SH-SY5Y (cell line): Measurements from ENCODE around the gene BACH2.

Experiments used
- GATA2 ChIP-seq: IDR thresholded peaks from 2 replicates; pipeline ENCODE4 v1.6.1; 2011; ENCODE audit warnings: mild to moderate bottlenecking, low read depth, low read length
- GATA3 ChIP-seq: IDR thresholded peaks from 2 replicates; pipeline ENCODE4 v1.6.1; 2011; ENCODE audit warnings: low read depth, mild to moderate bottlenecking, low read length, moderate library complexity

DNA sequence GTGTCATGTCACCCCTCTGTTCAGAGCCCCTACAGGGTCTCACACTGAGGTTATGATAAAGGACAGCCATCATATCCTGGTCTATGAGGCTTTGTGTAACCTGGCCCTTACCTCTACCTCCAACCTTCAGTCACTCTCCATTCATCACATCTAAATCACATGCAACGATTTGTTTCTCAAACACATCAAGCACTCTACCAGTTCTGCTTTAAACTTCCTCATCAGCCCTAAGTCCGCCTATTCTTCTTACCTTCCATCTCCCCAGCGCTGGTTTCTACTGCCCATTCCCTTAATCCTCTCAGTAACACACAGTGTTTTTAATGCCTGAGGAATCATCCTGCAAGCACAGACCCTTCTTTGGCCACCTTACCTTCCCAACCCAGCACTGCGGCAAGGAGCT lies 17.9 kb upstream of the BACH2 start:
- TF ChIP-seq GATA3 = no peak
- TF ChIP-seq GATA2 = no peak
